CD14-positive monocyte (primary cell): ENCODE results near the gene TMEM18. TPM values are rescaled to one million over a fixed set of nuclear protein-coding genes. Genes with fewer than 3 reads are reported as not detected.
A peak's percentile ranks its signal among the peaks of the same experiment; 100 is the strongest.

ENCODE experiments used
- DNase-seq, 3 donors: peaks; one replicate each; pipeline ENCODE4 v3.0.0-alpha.2; 2011 to 2022
- H2AFZ ChIP-seq: 2 replicates; pipeline ENCODE4 v1.6.0; 2012; ENCODE audit warnings: mild to moderate bottlenecking, low read depth, low read length, inconsistent platforms; ENCODE audit not compliant: insufficient read depth, poor library complexity, severe bottlenecking
- H3K27ac ChIP-seq, 2 donors: 1 replicate in 1 of 2; 2 replicates in 1 of 2; pipeline ENCODE4 v1.5.1; 2012 to 2013; ENCODE audit warnings: low read length in 2 of 2, control low read depth in 1 of 2, inconsistent platforms in 1 of 2, low read depth in 1 of 2, mild to moderate bottlenecking in 1 of 2
- H3K27me3 ChIP-seq, 2 donors: one replicate each; pipeline versions ENCODE4 v1.6.0 to v1.6.1; 2011 to 2013; ENCODE audit warnings: low read length in 2 of 2; ENCODE audit not compliant: control insufficient read depth in 2 of 2, insufficient read depth in 2 of 2
- H3K36me3 ChIP-seq, 2 donors: replicated peaks in 1 of 2; 1 replicate in 1 of 2; 2 replicates in 1 of 2; pipeline versions ENCODE4 v1.5.1 to v1.6.1; 2012 to 2013; ENCODE audit warnings: low read length in 2 of 2, control low read depth in 1 of 2, inconsistent platforms in 1 of 2, mild to moderate bottlenecking in 1 of 2; ENCODE audit not compliant: insufficient read depth in 2 of 2, control insufficient read depth in 1 of 2
- H3K4me1 ChIP-seq, 2 donors: 1 replicate in 1 of 2; 2 replicates in 1 of 2; pipeline versions ENCODE4 v1.5.1 to v1.6.1; 2012 to 2013; ENCODE audit warnings: low read length in 2 of 2, control low read depth in 1 of 2, inconsistent platforms in 1 of 2, mild to moderate bottlenecking in 1 of 2, moderate library complexity in 1 of 2; ENCODE audit not compliant: insufficient read depth in 2 of 2, control insufficient read depth in 1 of 2
- H3K4me2 ChIP-seq: replicated peaks from 2 replicates; pipeline ENCODE3; 2012; ENCODE audit warnings: low read length, moderate library complexity, mild to moderate bottlenecking; ENCODE audit not compliant: poor library complexity, severe bottlenecking; ENCODE audit errors: extremely low read depth
- H3K4me3 ChIP-seq, 3 experiments: fragments of 200-600 bp in 1 of 3; sonication (generic) in 1 of 3; replicated peaks in 1 of 3; 1 replicate in 2 of 3; 2 replicates in 1 of 3; pipeline ENCODE4 v1.5.1; 2011 to 2013; ENCODE audit warnings: low read length in 3 of 3, mild to moderate bottlenecking in 3 of 3, control low read depth in 2 of 3, low read depth in 2 of 3, inconsistent platforms in 1 of 3, moderate library complexity in 1 of 3
- H3K79me2 ChIP-seq: 2 replicates; pipeline ENCODE4 v1.6.0; 2012; ENCODE audit warnings: mild to moderate bottlenecking, control low read depth, inconsistent platforms, low read length, moderate library complexity; ENCODE audit not compliant: insufficient read depth
- H3K9ac ChIP-seq: 2 replicates; pipeline ENCODE4 v1.6.0; 2017; ENCODE audit warnings: low read length, mild to moderate bottlenecking; ENCODE audit not compliant: insufficient read depth, poor library complexity, severe bottlenecking
- H3K9me3 ChIP-seq, 2 donors: replicated peaks in 1 of 2; 1 replicate in 1 of 2; 2 replicates in 1 of 2; pipeline versions ENCODE4 v1.5.1 to v1.6.1; 2012 to 2013; ENCODE audit warnings: low read length in 2 of 2, control low read depth in 1 of 2; ENCODE audit not compliant: control insufficient read depth in 1 of 2, insufficient read depth in 1 of 2
- H4K20me1 ChIP-seq: 2 replicates; pipeline ENCODE4 v1.6.0; 2012; ENCODE audit warnings: mild to moderate bottlenecking, low read length, control low read depth, moderate library complexity; ENCODE audit not compliant: insufficient read depth
- H3K27ac Mint-ChIP-seq, 7 donors: one replicate each; pipeline ENCODE4 v1.8.0; 2020; ENCODE audit warnings: mild to moderate bottlenecking in 7 of 7, mixed read lengths in 7 of 7, moderate library complexity in 6 of 7, inconsistent platforms in 2 of 7
- H3K27me3 Mint-ChIP-seq, 3 donors: one replicate each; pipeline ENCODE4 v1.8.0; 2021 to 2022; ENCODE audit warnings: low read depth in 3 of 3, mild to moderate bottlenecking in 3 of 3, mixed read lengths in 3 of 3, moderate library complexity in 3 of 3, inconsistent platforms in 1 of 3
- H3K36me3 Mint-ChIP-seq, 2 donors: one replicate each; pipeline ENCODE4 v1.8.0; 2020; ENCODE audit warnings: mixed read lengths in 2 of 2, inconsistent platforms in 1 of 2, mild to moderate bottlenecking in 1 of 2
- H3K4me1 Mint-ChIP-seq: one replicate; pipeline ENCODE4 v1.8.0; 2020; ENCODE audit warnings: mild to moderate bottlenecking, mixed read lengths
- H3K4me3 Mint-ChIP-seq, 2 donors: one replicate each; pipeline ENCODE4 v1.8.0; 2020; ENCODE audit warnings: mild to moderate bottlenecking in 2 of 2, mixed read lengths in 2 of 2, moderate library complexity in 1 of 2
- H3K9me3 Mint-ChIP-seq, 7 donors: one replicate each; pipeline ENCODE4 v1.8.0; 2020 to 2022; ENCODE audit warnings: mixed read lengths in 7 of 7, mild to moderate bottlenecking in 6 of 7, moderate library complexity in 6 of 7, inconsistent platforms in 2 of 7
- CTCF ChIP-seq: fragments of 200-600 bp; IDR thresholded peaks from one replicate; pipeline ENCODE4 v1.8.0; 2022; ENCODE audit warnings: antibody characterized with exemption, mild to moderate bottlenecking
- WGBS: methylation state at CpG from one replicate; pipeline ENCODE4 v1.1.5; 2013; ENCODE audit warnings: missing lambda C conversion rate; ENCODE audit not compliant: insufficient coverage; 5-methylcytosine and 5-hydroxymethylcytosine counted together
- intact Hi-C, 2 donors: fragments of 100-400 bp; cut with micrococcal nuclease; formaldehyde crosslinking; loops; one replicate each; pipeline versions ENCODE4 v1.15.0 to v1.15.1; 2023
- polyA plus RNA-seq, 3 donors: library from polyadenylated mRNA; depleted of rRNA in 1 of 3; unstranded in 2 of 3; stranded (reverse) in 1 of 3; fragments of 300-500 nt in 2 of 3; fragments of >200 nt in 1 of 3; fragmentation: Illumina TruSeq in 2 of 3; gene quantifications; 1 replicate in 2 of 3; 2 replicates in 1 of 3; pipeline ENCODE4 v1.2.3, GENCODE V29; 2012 to 2021

Gene TMEM18
- polyA plus RNA-seq, 3 donors: 9.3 to 23.5 (median 21.8) TPM

DNA sequence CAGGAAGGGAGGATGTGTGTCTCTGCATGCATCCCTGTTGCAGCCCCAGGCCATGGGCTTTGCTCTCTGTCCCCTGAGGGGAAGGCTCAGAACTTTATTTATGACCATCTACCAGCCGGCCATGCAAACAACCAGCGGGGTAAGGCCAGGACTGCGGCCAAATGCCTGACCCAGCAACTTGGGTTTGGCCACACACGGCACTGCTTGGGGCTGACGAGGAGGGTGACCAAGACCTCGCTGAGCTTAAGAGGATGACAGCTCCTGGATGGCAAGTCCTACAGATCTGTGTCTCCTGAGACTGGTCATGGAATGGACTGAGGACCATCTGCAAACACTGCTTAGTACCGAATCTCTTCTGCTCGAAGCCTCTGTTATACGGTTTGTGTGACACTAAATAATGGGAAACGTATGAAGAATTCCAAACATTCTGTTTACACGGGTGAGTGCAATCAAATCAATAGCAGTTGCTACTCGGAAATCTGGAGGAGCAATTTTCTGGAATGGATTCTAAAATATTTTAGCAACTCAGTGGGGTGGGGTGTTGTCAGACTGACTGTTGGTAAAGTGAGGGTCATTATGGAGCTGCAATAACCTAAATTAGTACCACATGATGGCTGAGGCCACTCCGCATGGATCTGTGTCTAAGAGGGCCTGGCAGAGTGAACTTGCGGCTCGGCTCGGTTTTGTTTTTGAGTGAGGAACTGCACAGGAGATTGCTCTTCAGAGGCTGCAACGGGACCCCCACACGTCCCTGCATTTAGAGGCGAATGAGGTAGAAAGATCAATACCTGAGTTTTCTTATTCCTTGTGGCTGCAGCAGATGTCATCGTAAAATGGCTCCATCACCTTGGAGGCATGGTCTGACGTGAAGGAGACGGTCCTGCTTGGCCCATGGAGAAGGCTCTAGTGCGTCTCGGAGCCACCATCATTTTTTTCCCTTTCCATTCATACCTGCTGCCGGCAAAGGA is 26.6 kb downstream of the TMEM18 start:
- Histone ChIP-seq H2AFZ (no peak overlapping the region), H4K20me1 (no peaks in the 10 kb centered on the region), H3K27ac (no peak overlapping the region), H3K27me3 (no peaks in the 10 kb centered on the region), H3K36me3 (no peaks in the 10 kb centered on the region), H3K79me2 (no peaks in the 10 kb centered on the region), H3K4me3 (no peak overlapping the region), H3K4me1 (no peaks in the 10 kb centered on the region), H3K4me2 (no peak overlapping the region), H3K9me3 (no peaks in the 10 kb centered on the region), H3K9ac (no peak overlapping the region)
- H3K9me3 Mint-ChIP-seq: peaks cover 0 to 3% (median 0%) of the 10 kb centered on the region in 7 donors
- no peaks in the 10 kb centered on the region for H3K36me3 Mint-ChIP-seq
- intact Hi-C loops: no loop called here
- no peak overlapping the region for H3K4me3 Mint-ChIP-seq
- no peak for TF ChIP-seq CTCF
- peaks cover 0 to 8% (median 2%) of the 10 kb centered on the region in 3 donors for H3K27me3 Mint-ChIP-seq
- peak overlapping the region in 1 of 7 donors; percentile 25 for H3K27ac Mint-ChIP-seq
- H3K4me1 Mint-ChIP-seq: no peaks in the 10 kb centered on the region
- no peak for DNase-seq
- WGBS: 94% methylated on average over 19 of the region's 25 CpGs

DNA sequence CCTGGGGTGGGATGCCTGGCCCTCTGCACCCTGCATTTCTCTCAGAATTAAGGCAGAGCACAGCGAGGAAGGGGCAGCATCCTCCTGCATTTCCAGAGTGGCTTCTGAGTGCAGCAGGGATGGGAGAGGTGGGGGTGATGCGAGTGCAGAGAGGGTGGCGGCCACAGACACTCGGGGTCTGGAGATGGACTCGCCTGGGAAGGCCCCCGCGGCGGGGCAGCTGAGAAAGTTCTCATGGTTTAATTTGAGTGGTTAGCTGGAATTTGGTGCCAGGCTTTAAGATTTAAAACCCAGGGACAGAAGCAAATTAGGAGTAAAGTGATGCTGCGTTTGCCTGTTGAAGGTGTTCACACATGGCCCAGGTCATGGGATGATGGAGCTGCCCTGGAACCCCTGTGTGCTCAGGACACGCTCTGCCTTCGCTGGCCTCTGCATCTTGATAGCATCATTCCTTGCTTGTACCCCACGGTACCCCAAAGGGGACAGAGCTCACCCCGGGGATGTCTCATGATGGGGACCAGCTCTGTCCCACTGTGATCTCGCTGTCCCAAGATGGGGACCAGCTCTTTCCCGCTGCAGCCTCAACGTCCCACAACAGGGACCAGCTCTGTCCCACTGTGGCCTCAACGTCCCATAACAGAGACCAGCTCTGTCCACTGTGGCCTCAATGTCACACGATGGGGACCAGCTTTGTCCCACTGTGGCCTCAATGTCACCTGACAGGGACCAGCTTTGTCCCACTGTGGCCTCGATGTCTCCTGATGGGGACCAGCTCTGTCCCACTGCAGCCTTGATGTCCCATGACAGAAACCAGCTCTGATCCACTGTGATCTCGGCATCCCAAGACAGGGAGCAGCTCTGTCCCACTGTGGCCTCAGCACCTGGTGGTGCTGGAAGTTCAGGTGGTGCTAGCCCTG is 27.5 kb downstream of the TMEM18 start:
- no peak for TF ChIP-seq CTCF
- no peaks in the 10 kb centered on the region for H3K9me3 ChIP-seq
- intact Hi-C loops: no loop called here
- H3K4me1 ChIP-seq: no peaks in the 10 kb centered on the region
- H3K79me2 ChIP-seq: no peaks in the 10 kb centered on the region
- Mint-ChIP-seq H3K9me3 (peaks cover 0 to 3% (median 0%) of the 10 kb centered on the region in 7 donors), H3K27ac (peak overlapping the region in 1 of 7 donors; percentile 25), H3K36me3 (no peaks in the 10 kb centered on the region), H3K27me3 (peaks cover 0 to 8% (median 6%) of the 10 kb centered on the region in 3 donors), H3K4me1 (no peaks in the 10 kb centered on the region), H3K4me3 (no peak overlapping the region)
- no peaks in the 10 kb centered on the region for H3K27me3 ChIP-seq
- H3K27ac ChIP-seq: no peak overlapping the region
- no peak overlapping the region for H3K4me3 ChIP-seq
- no peak for DNase-seq
- no peaks in the 10 kb centered on the region for H3K36me3 ChIP-seq
- H3K9ac ChIP-seq: no peak overlapping the region
- 89% methylated on average over 19 of the region's 20 CpGs for WGBS
- H3K4me2 ChIP-seq: no peak overlapping the region
- H4K20me1 ChIP-seq: no peaks in the 10 kb centered on the region
- H2AFZ ChIP-seq: no peak overlapping the region
